H1 (cell line): Measurements from ENCODE around the gene IRF2BP2. TPM values are rescaled to one million over a fixed set of nuclear protein-coding genes. Genes with fewer than 3 reads are reported as not detected.

Experiments used
- BCL11A ChIP-seq, 2 experiments: IDR thresholded peaks; one replicate each; pipeline ENCODE4 v1.6.1; 2011; ENCODE audit warnings: low read depth in 2 of 2, low read length in 2 of 2, mild to moderate bottlenecking in 2 of 2
- CBX5 ChIP-seq: fragments of 300-800, 300-1000 bp; sonication (generic); IDR thresholded peaks from 2 replicates; pipeline ENCODE4 v1.7.1; 2016; ENCODE audit warnings: antibody characterized with exemption, low read length, low read depth
- CHD7 ChIP-seq: fragments of 300-600 bp; sonication (generic); IDR thresholded peaks from 2 replicates; pipeline ENCODE4 v1.7.1; 2012; ENCODE audit warnings: low read length, moderate library complexity, mild to moderate bottlenecking, inconsistent platforms; ENCODE audit not compliant: insufficient replicate concordance
- POU5F1 ChIP-seq: IDR thresholded peaks from 2 replicates; pipeline ENCODE4 v1.6.1; 2011; ENCODE audit warnings: low read depth, mild to moderate bottlenecking, low read length, moderate library complexity
- polyA plus RNA-seq, 7 experiments: library from polyadenylated mRNA; depleted of rRNA in 3 of 7; stranded (reverse) in 5 of 7; unstranded in 2 of 7; fragments of >200 nt in 5 of 7; fragments of 200-250 nt in 2 of 7; gene quantifications; 1 replicate in 5 of 7; 2 replicates in 1 of 7; 4 replicates in 1 of 7; pipeline versions ENCODE4 v1.2.1 to v1.2.3, GENCODE V29; 2011 to 2013; ENCODE audit warnings: missing spikeins in 2 of 7, mixed read lengths in 2 of 7
- total RNA-seq: library from RNA; stranded (reverse); fragmentation: NEBNext Ultra II Directional; extraction: Animal tissue kit (Norgen Biotek cat#: 25700); gene quantifications from 2 replicates; pipeline ENCODE4 v1.2.1, GENCODE V29; 2021

The IRF2BP2 gene
- total and polyA plus RNA-seq, 2 of the 8 experiments (the other 6 are each of a cell fraction or from before 2014, with no cell fraction given), result 24.9 to 67.5 TPM

- TF ChIP-seq CHD7 (no peak), CBX5 (no peak), POU5F1 (no peak), BCL11A (IDR thresholded peaks at IDR 0.05; ENCODE audit: low read depth in 2 of 2, low read length in 2 of 2) (no peak)
Measured at GRCh38 chr1:234555390-234556024, 54.5 kb downstream of the IRF2BP2 start (continued).
